Natural killer cell (primary cell): ENCODE results near the gene NRXN3. TPM values are rescaled to one million over a fixed set of nuclear protein-coding genes. Genes with fewer than 3 reads are reported as not detected.

Source experiments
- ATAC-seq, 3 donors: fragments of 150-1000 bp in 2 of 3; fragments of 200-7000 bp in 1 of 3; cut with Tn5 transposase; 1 replicate in 1 of 3; 2 replicates in 2 of 3; pipeline ENCODE4 v1.10.0; 2021; ENCODE audit warnings: mild to moderate bottlenecking in 2 of 3, moderate library complexity in 2 of 3
- DNase-seq, 2 donors: peaks; one replicate each; pipeline versions ENCODE4 v3.0.0 to v3.0.0-alpha.2; 2013 to 2021; ENCODE audit warnings: mixed read lengths in 1 of 2
- H3K27ac ChIP-seq: one replicate; pipeline ENCODE4 v1.5.1; 2013; ENCODE audit warnings: mild to moderate bottlenecking, low read length
- H3K27me3 ChIP-seq: one replicate; pipeline ENCODE4 v1.6.1; 2013; ENCODE audit warnings: low read length; ENCODE audit not compliant: control insufficient read depth, insufficient read depth
- H3K36me3 ChIP-seq: one replicate; pipeline ENCODE4 v1.6.1; 2013; ENCODE audit warnings: low read length; ENCODE audit not compliant: control insufficient read depth, insufficient read depth
- H3K4me1 ChIP-seq: one replicate; pipeline ENCODE4 v1.6.1; 2013; ENCODE audit warnings: low read length; ENCODE audit not compliant: control insufficient read depth, insufficient read depth
- H3K4me3 ChIP-seq: one replicate; pipeline ENCODE4 v1.5.1; 2013; ENCODE audit warnings: low read length
- H3K9me3 ChIP-seq: one replicate; pipeline ENCODE4 v1.6.1; 2013; ENCODE audit warnings: low read length; ENCODE audit not compliant: control insufficient read depth, insufficient read depth
- H3K27ac Mint-ChIP-seq, 2 donors: one replicate each; pipeline ENCODE4 v1.8.0; 2022; ENCODE audit warnings: mild to moderate bottlenecking in 2 of 2, mixed read lengths in 2 of 2, moderate library complexity in 1 of 2
- H3K27me3 Mint-ChIP-seq, 2 donors: one replicate each; pipeline ENCODE4 v1.8.0; 2022; ENCODE audit warnings: low read depth in 2 of 2, mixed read lengths in 2 of 2
- H3K36me3 Mint-ChIP-seq: one replicate; pipeline ENCODE4 v1.8.0; 2022; ENCODE audit warnings: mixed read lengths
- H3K4me1 Mint-ChIP-seq, 2 donors: one replicate each; pipeline ENCODE4 v1.8.0; 2022; ENCODE audit warnings: mixed read lengths in 2 of 2
- H3K4me3 Mint-ChIP-seq: one replicate; pipeline ENCODE4 v1.8.0; 2022; ENCODE audit warnings: mild to moderate bottlenecking, moderate library complexity, mixed read lengths
- H3K9me3 Mint-ChIP-seq, 2 donors: one replicate each; pipeline ENCODE4 v1.8.0; 2022; ENCODE audit warnings: mixed read lengths in 2 of 2
- CTCF ChIP-seq: fragments of 200-600 bp; IDR thresholded peaks from one replicate; pipeline ENCODE4 v1.8.0; 2022; ENCODE audit warnings: antibody characterized with exemption
- WGBS: methylation state at CpG from one replicate; pipeline ENCODE4 v1.1.7; 2013; ENCODE audit warnings: missing lambda C conversion rate; ENCODE audit not compliant: insufficient coverage; 5-methylcytosine and 5-hydroxymethylcytosine counted together
- intact Hi-C: fragments of 100-400 bp; cut with micrococcal nuclease; formaldehyde crosslinking; loops from one replicate; pipeline ENCODE4 v1.14.2; 2022
- total RNA-seq, 4 donors: library from RNA; stranded (reverse); fragments of 120-200 nt in 1 of 4; gene quantifications; one replicate each; pipeline versions ENCODE4 v1.2.3 to v1.2.4, GENCODE V29; 2013 to 2022

Gene NRXN3
- total RNA-seq, 3 donors from 2014 or later (not counting 1 experiment from before 2014, with no cell fraction given): not detected

GRCh38 chr14:78240567-78240966 lies 70.4 kb downstream of the NRXN3 start:
- no peaks in the 10 kb centered on the region for H3K36me3 Mint-ChIP-seq
- TF ChIP-seq CTCF: no peak
- no peaks in the 10 kb centered on the region for H3K9me3 Mint-ChIP-seq
- Histone ChIP-seq H3K9me3 (no peaks in the 10 kb centered on the region), H3K4me1 (no peaks in the 10 kb centered on the region), H3K36me3 (no peaks in the 10 kb centered on the region), H3K27me3 (no peaks in the 10 kb centered on the region), H3K4me3 (no peak overlapping the region), H3K27ac (no peak overlapping the region)
- no peak overlapping the region for H3K4me3 Mint-ChIP-seq
- intact Hi-C loops: no loop called here
- 89% methylated on average over 3 of the region's 3 CpGs for WGBS
- DNase-seq: no peak
- no peak for ATAC-seq
- H3K27me3 Mint-ChIP-seq: peaks cover 0 to 10% of the 10 kb centered on the region in 2 donors
- H3K27ac Mint-ChIP-seq: no peak overlapping the region
- H3K4me1 Mint-ChIP-seq: no peaks in the 10 kb centered on the region

DNA sequence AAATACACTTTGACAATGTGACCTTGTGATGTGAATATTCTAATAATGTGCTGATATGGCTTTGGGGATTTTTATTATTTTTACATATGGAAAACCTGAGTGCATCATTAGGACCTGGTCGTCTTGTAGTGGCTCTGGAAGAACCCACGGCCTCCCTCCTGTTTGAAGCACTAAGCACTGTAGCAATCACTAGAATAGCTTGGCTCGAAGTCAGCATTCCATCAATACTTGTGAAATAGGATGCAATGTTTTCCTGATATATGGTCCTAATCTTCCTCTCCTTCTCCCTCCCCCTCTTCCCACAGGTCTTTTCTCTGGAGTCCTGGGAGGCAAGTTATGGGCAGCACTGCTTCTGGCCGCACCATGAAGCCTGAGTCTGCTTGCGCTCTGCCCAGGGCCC lies 71.9 kb downstream of the NRXN3 start:
- no peak for ATAC-seq
- no peak for TF ChIP-seq CTCF
- Histone ChIP-seq H3K9me3 (no peaks in the 10 kb centered on the region), H3K27ac (no peak overlapping the region), H3K4me3 (no peak overlapping the region), H3K4me1 (no peaks in the 10 kb centered on the region), H3K27me3 (no peaks in the 10 kb centered on the region), H3K36me3 (no peaks in the 10 kb centered on the region)
- WGBS: 87% methylated on average over 5 of the region's 5 CpGs
- intact Hi-C loops: no loop called here
- no peak for DNase-seq
- no peak overlapping the region for H3K4me3 Mint-ChIP-seq
- no peaks in the 10 kb centered on the region for H3K9me3 Mint-ChIP-seq
- no peaks in the 10 kb centered on the region for H3K36me3 Mint-ChIP-seq
- H3K4me1 Mint-ChIP-seq: no peaks in the 10 kb centered on the region
- H3K27ac Mint-ChIP-seq: no peak overlapping the region
- peaks cover 0 to 6% of the 10 kb centered on the region in 2 donors for H3K27me3 Mint-ChIP-seq

GRCh38 chr14:78243187-78243586 lies 73.0 kb downstream of the NRXN3 start:
- H3K4me1 Mint-ChIP-seq: no peaks in the 10 kb centered on the region
- Histone ChIP-seq H3K27me3 (no peaks in the 10 kb centered on the region), H3K36me3 (no peaks in the 10 kb centered on the region), H3K4me1 (no peaks in the 10 kb centered on the region), H3K27ac (no peak overlapping the region), H3K9me3 (no peaks in the 10 kb centered on the region), H3K4me3 (no peak overlapping the region)
- intact Hi-C loops: no loop called here
- H3K27ac Mint-ChIP-seq: no peak overlapping the region
- no peak for ATAC-seq
- no peak for DNase-seq
- no peak overlapping the region for H3K4me3 Mint-ChIP-seq
- no peak for TF ChIP-seq CTCF
- no peaks in the 10 kb centered on the region for H3K36me3 Mint-ChIP-seq
- no peaks in the 10 kb centered on the region for H3K9me3 Mint-ChIP-seq
- WGBS: 96% methylated on average over 20 of the region's 20 CpGs
- peaks cover 0 to 7% of the 10 kb centered on the region in 2 donors for H3K27me3 Mint-ChIP-seq

DNA sequence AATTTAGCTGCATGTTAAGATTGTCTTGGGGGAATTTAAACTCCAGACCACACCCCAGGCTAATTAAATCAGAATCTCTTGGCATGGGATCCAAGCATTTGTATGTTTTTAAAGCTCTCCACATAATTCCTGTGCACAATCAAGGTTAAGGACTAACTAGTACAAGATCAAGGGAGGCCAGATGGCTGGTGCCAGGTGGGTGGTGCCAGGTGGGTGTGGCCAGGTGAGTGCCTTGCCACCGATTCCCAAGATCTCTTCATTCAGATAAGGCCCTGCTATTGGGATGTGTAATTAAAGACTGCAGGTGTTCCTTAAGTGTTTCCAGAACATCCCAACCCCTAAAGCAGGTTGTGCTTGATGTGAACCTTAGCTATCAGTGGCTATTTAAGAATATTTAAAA lies 75.1 kb downstream of the NRXN3 start:
- Mint-ChIP-seq H3K9me3 (no peaks in the 10 kb centered on the region), H3K27ac (no peak overlapping the region)
- WGBS: 44% methylated on average over 1 of the region's 1 CpG

More for the DNA sequence above, 75.1 kb downstream of the NRXN3 start:
- no peaks in the 10 kb centered on the region for H3K9me3 ChIP-seq
- no peaks in the 10 kb centered on the region for H3K27me3 ChIP-seq
- no peak for ATAC-seq
- H3K36me3 Mint-ChIP-seq: no peaks in the 10 kb centered on the region
- H3K4me1 Mint-ChIP-seq: no peaks in the 10 kb centered on the region
- H3K4me3 ChIP-seq: no peak overlapping the region
- H3K4me3 Mint-ChIP-seq: no peak overlapping the region
- DNase-seq: no peak
- TF ChIP-seq CTCF: no peak
- H3K4me1 ChIP-seq: no peaks in the 10 kb centered on the region
- H3K36me3 ChIP-seq: no peaks in the 10 kb centered on the region
- intact Hi-C loops: no loop called here
- H3K27ac ChIP-seq: no peak overlapping the region
- peaks cover 4 to 7% of the 10 kb centered on the region in 2 donors for H3K27me3 Mint-ChIP-seq
